BLaER1 (cell line): ENCODE data around the gene SCRN3.
"Not testable (repeated sequence)": the region's sequence is repeated elsewhere in the genome, so short reads cannot be mapped to it uniquely, and the experiment has no call there.

ENCODE experiments used
- H3K27ac ChIP-seq: shearing (Covaris generic); formaldehyde crosslinking; 2 replicates; pipeline ENCODE4 v1.8.1; 2022
- H3K27me3 ChIP-seq: shearing (Covaris generic); formaldehyde crosslinking; 2 replicates; pipeline ENCODE4 v1.8.1; 2022
- H3K36me3 ChIP-seq: shearing (Covaris generic); formaldehyde crosslinking; 2 replicates; pipeline ENCODE4 v1.8.1; 2022
- H3K4me1 ChIP-seq: shearing (Covaris generic); formaldehyde crosslinking; 2 replicates; pipeline ENCODE4 v1.8.1; 2022
- H3K4me2 ChIP-seq: shearing (Covaris generic); formaldehyde crosslinking; 2 replicates; pipeline ENCODE4 v1.8.1; 2022
- H3K4me3 ChIP-seq: shearing (Covaris generic); formaldehyde crosslinking; 2 replicates; pipeline ENCODE4 v1.8.1; 2022
- H3K9ac ChIP-seq: shearing (Covaris generic); formaldehyde crosslinking; 2 replicates; pipeline ENCODE4 v1.8.1; 2022
- H3K9me3 ChIP-seq: shearing (Covaris generic); formaldehyde crosslinking; 2 replicates; pipeline ENCODE4 v1.8.1; 2022
- H4K20me1 ChIP-seq: shearing (Covaris generic); formaldehyde crosslinking; 2 replicates; pipeline ENCODE4 v1.8.1; 2022
- Cebpa-rat ChIP-seq: shearing (Covaris generic); IDR thresholded peaks from 2 replicates; pipeline ENCODE4 v1.8.1; 2022

SCRN3 gene

GRCh38 chr2:174365571-174365970 is 30.0 kb upstream of the SCRN3 start:
- peaks cover 85% of the 10 kb centered on the region for H3K36me3 ChIP-seq
- H3K4me3 ChIP-seq: no peak overlapping the region
- H3K9ac ChIP-seq: no peak overlapping the region
- no peaks in the 10 kb centered on the region for H3K4me1 ChIP-seq
- H4K20me1 ChIP-seq: 0 out of 2 replicates have a peak, but pooled peaks cover 12% of the 10 kb centered on the region
- H3K27ac ChIP-seq: no peak overlapping the region
- H3K4me2 ChIP-seq: no peak overlapping the region
- no peak for TF ChIP-seq Cebpa-rat
- H3K27me3 ChIP-seq: no peaks in the 10 kb centered on the region
- H3K9me3 ChIP-seq: peaks cover 45% of the 10 kb centered on the region

- Histone ChIP-seq H3K9ac (no peak overlapping the region), H4K20me1 (0 out of 2 replicates have a peak, but pooled peaks cover 12% of the 10 kb centered on the region), H3K27me3 (no peaks in the 10 kb centered on the region), H3K4me1 (no peaks in the 10 kb centered on the region), H3K36me3 (peaks cover 71% of the 10 kb centered on the region), H3K27ac (no peak overlapping the region), H3K9me3 (peaks cover 34% of the 10 kb centered on the region), H3K4me2 (no peak overlapping the region), H3K4me3 (no peak overlapping the region)
- TF ChIP-seq Cebpa-rat: no peak
These were observed 26.8 kb upstream of the SCRN3 start for GRCh38 chr2:174368691-174369090.

GRCh38 chr2:174376967-174377366 is 18.6 kb upstream of the SCRN3 start:
- no peak for TF ChIP-seq Cebpa-rat
- H4K20me1 ChIP-seq: peaks cover 15% of the 10 kb centered on the region; the same call in 1 of the 2 replicates
- H3K9ac ChIP-seq: no peak overlapping the region
- peaks cover 76% of the 10 kb centered on the region for H3K36me3 ChIP-seq
- no peak overlapping the region for H3K4me3 ChIP-seq
- H3K27ac ChIP-seq: no peak overlapping the region
- no peaks in the 10 kb centered on the region for H3K9me3 ChIP-seq
- no peaks in the 10 kb centered on the region for H3K27me3 ChIP-seq
- no peak overlapping the region for H3K4me2 ChIP-seq
- H3K4me1 ChIP-seq: no peaks in the 10 kb centered on the region

GRCh38 chr2:174383796-174384195 is 11.7 kb upstream of the SCRN3 start:
- Histone ChIP-seq H3K36me3 (peaks cover 73% of the 10 kb centered on the region), H3K9ac (no peak overlapping the region), H3K27me3 (no peaks in the 10 kb centered on the region), H4K20me1 (peaks cover 70% of the 10 kb centered on the region), H3K4me3 (no peak overlapping the region), H3K9me3 (no peaks in the 10 kb centered on the region), H3K27ac (no peak overlapping the region), H3K4me2 (no peak overlapping the region), H3K4me1 (0 out of 2 replicates have a peak, but pooled peaks cover 4% of the 10 kb centered on the region)
- TF ChIP-seq Cebpa-rat: no peak

GRCh38 chr2:174385201-174385600 is 10.3 kb upstream of the SCRN3 start:
- no peak overlapping the region for H3K4me3 ChIP-seq
- H3K4me1 ChIP-seq: 0 out of 2 replicates have a peak, but pooled peaks cover 4% of the 10 kb centered on the region
- H3K36me3 ChIP-seq: peaks cover 76% of the 10 kb centered on the region
- no peak for TF ChIP-seq Cebpa-rat
- H3K9me3 ChIP-seq: no peaks in the 10 kb centered on the region
- H3K27ac ChIP-seq: no peak overlapping the region
- no peak overlapping the region for H3K9ac ChIP-seq
- H3K27me3 ChIP-seq: no peaks in the 10 kb centered on the region
- no peak overlapping the region for H3K4me2 ChIP-seq
- H4K20me1 ChIP-seq: peaks cover 84% of the 10 kb centered on the region

- H3K4me2 ChIP-seq, H3K9me3 ChIP-seq, H3K27me3 ChIP-seq, H3K9ac ChIP-seq, H3K4me3 ChIP-seq, H3K4me1 ChIP-seq, H3K27ac ChIP-seq: not testable (repeated sequence)
- H3K36me3 ChIP-seq: peaks cover 87% of the 10 kb centered on the region
- H4K20me1 ChIP-seq: peaks cover 94% of the 10 kb centered on the region
These were observed 6.8 kb upstream of the SCRN3 start for GRCh38 chr2:174388706-174389105.

- no peak overlapping the region for H3K9ac ChIP-seq
- H3K4me1 ChIP-seq: peaks cover 13% of the 10 kb centered on the region
- TF ChIP-seq Cebpa-rat: no peak
- H3K4me3 ChIP-seq: no peak overlapping the region
- no peaks in the 10 kb centered on the region for H3K27me3 ChIP-seq
- no peak overlapping the region for H3K4me2 ChIP-seq
- peaks cover 94% of the 10 kb centered on the region for H4K20me1 ChIP-seq
- H3K27ac ChIP-seq: no peak overlapping the region
- H3K9me3 ChIP-seq: no peaks in the 10 kb centered on the region
- peaks cover 80% of the 10 kb centered on the region for H3K36me3 ChIP-seq
These were observed 6.0 kb upstream of the SCRN3 start for GRCh38 chr2:174389542-174389941.

- H3K36me3 ChIP-seq: peaks cover 73% of the 10 kb centered on the region
- H3K4me1 ChIP-seq: peaks cover 17% of the 10 kb centered on the region
- not testable (repeated sequence) for H3K4me2 ChIP-seq, H3K9ac ChIP-seq, H3K4me3 ChIP-seq, H3K27ac ChIP-seq, H3K9me3 ChIP-seq, H3K27me3 ChIP-seq
- peaks cover 90% of the 10 kb centered on the region for H4K20me1 ChIP-seq
These were observed 5.2 kb upstream of the SCRN3 start for GRCh38 chr2:174390303-174390702.

GRCh38 chr2:174392706-174393105 is 2.8 kb upstream of the SCRN3 start:
- H3K4me3 ChIP-seq: no peak overlapping the region
- H3K27me3 ChIP-seq: no peaks in the 10 kb centered on the region
- H3K9ac ChIP-seq: no peak overlapping the region
- H4K20me1 ChIP-seq: peaks cover 72% of the 10 kb centered on the region
- no peak for TF ChIP-seq Cebpa-rat
- peaks cover 50% of the 10 kb centered on the region for H3K36me3 ChIP-seq
- H3K27ac ChIP-seq: no peak overlapping the region
- peaks cover 26% of the 10 kb centered on the region for H3K4me1 ChIP-seq
- no peak overlapping the region for H3K4me2 ChIP-seq
- H3K9me3 ChIP-seq: no peaks in the 10 kb centered on the region

GRCh38 chr2:174395969-174396630 is 570 bp downstream of the SCRN3 start:
- H3K27me3 ChIP-seq: no peaks in the 10 kb centered on the region
- peak overlapping the region; percentile 78 for H3K27ac ChIP-seq
- H3K9me3 ChIP-seq: no peaks in the 10 kb centered on the region
- TF ChIP-seq Cebpa-rat: no peak
- H3K4me1 ChIP-seq: peaks cover 26% of the 10 kb centered on the region
- H4K20me1 ChIP-seq: peaks cover 38% of the 10 kb centered on the region; the same call in 1 of the 2 replicates
- peak overlapping the region; percentile 88 for H3K4me2 ChIP-seq
- H3K9ac ChIP-seq: peak overlapping the region; percentile 83
- peaks cover 24% of the 10 kb centered on the region for H3K36me3 ChIP-seq
- H3K4me3 ChIP-seq: peak overlapping the region; percentile 88

GRCh38 chr2:174397773-174398172 is 2.2 kb downstream of the SCRN3 start:
- no peak for TF ChIP-seq Cebpa-rat
- H3K4me3 ChIP-seq: no peak overlapping the region
- H4K20me1 ChIP-seq: peaks cover 21% of the 10 kb centered on the region; the same call in 1 of the 2 replicates
- H3K27ac ChIP-seq: no peak overlapping the region
- no peaks in the 10 kb centered on the region for H3K27me3 ChIP-seq
- H3K4me2 ChIP-seq: no peak overlapping the region
- H3K9me3 ChIP-seq: no peaks in the 10 kb centered on the region
- no peak overlapping the region for H3K9ac ChIP-seq
- peaks cover 14% of the 10 kb centered on the region for H3K36me3 ChIP-seq
- peaks cover 26% of the 10 kb centered on the region for H3K4me1 ChIP-seq
